Bone marrow (tissue), 2 donors: ENCODE results near the gene SIRT3.
A peak's percentile ranks its signal among the peaks of the same experiment; 100 is the strongest.

Experiments used
- DNase-seq, 2 donors: peaks; one replicate each; lab custom pipeline; 2025; lab: John Stamatoyannopoulos, UW

The SIRT3 gene

GRCh38 chr11:235997-236773, at the start of gene SIRT3:
Gene SIRT3, minus strand, starts transcription at chr11:236342. Its CDS starts 14 bp downstream, at chr11:236328.
- peak; percentile 56 to 89 for DNase-seq

DNA sequence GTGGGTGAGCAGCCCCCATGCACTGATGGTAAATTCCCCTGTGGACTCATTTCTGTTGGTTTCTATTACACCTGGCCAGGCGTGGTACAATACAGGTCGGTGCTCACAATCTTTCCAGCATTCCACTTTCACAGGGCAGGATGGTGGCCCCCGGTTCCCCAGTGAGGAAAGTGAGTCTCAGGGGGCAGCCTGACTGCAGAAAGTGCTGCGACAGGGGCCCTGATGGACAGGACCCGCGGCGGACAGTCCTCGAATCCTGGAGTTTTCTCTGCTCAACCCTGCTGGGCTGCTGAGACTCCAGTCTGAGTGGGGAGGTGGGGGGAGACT, 49.7 kb upstream of the SIRT3 start:
- DNase-seq = no peak

- DNase-seq = no peak
These were observed 49.1 kb upstream of the SIRT3 start for GRCh38 chr11:285021-285893.

DNA sequence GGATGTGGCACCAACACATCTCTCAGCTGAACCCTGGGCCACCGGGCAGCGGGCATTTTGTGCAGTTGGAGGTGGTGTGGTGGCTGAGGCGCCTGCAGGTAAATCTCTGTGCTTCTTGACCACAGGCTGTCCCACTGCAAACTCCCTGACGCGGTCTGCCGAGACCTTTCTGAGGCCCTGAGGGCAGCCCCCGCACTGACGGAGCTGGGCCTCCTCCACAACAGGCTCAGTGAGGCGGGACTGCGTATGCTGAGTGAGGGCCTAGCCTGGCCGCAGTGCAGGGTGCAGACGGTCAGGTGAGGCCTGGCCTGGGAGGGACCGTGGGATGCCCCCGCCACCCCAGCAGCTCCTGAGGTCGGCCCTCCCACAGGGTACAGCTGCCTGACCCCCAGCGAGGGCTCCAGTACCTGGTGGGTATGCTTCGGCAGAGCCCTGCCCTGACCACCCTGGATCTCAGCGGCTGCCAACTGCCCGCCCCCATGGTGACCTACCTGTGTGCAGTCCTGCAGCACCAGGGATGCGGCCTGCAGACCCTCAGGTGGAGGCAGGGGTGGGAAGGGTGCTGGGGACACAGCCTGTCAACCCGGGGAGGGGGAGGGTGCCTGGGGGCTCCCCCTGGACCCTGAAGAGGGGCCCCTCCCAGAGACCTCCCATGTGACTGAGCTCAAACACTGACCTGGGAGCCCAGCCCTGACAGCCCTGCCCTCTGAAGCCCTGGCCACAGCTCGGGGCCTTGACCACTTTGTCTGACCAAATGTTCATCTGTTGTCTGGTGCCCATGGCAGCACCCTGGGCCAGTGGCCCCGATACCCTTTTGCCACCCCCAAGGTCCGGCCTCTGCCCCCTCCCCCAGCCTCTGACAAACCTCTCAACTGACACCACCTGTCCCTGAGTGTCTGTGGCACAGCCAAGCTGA, 48.2 kb upstream of the SIRT3 start:
- DNase-seq = no peak

DNA sequence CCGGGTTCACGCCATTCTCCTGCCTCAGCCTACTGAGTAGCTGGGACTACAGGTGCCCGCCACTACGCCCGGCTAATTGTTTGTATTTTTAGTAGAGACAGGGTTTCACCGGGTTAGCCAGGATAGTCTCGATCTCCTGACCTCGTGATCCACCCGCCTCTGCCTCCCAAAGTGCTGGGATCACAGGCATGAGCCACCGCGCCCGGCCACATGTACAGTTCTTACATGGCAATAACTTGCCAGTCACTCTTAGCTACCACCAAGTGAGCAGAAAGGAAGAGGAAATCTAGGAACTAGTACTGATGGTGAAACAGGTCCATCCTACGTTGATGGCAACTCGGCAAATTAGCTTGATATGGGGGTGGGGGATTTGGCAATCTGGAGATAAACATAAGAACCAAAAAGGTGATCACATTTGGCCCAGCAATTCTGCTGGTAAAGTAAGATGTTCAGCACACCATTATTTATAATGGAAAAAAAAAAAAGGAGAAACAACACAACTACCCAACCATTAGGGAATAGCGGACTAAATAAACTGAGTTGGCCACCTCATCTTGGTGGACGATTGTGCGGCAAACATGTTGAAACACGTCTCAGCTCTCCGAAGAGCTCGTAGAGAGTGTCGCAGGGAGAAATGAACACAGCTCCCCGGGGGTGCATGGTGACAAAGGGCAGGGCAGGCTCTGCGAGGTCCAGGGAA, 47.4 kb upstream of the SIRT3 start:
- no peak for DNase-seq

- no peak for DNase-seq
These were observed 46.7 kb upstream of the SIRT3 start for GRCh38 chr11:282630-283360.

GRCh38 chr11:282171-282570, 46.0 kb upstream of the SIRT3 start:
- DNase-seq = no peak

GRCh38 chr11:281486-282161, 45.5 kb upstream of the SIRT3 start:
- no peak for DNase-seq

GRCh38 chr11:280706-281485, 44.8 kb upstream of the SIRT3 start:
- DNase-seq = no peak

- DNase-seq = no peak
These were observed 44.0 kb upstream of the SIRT3 start for GRCh38 chr11:279966-280705.

DNA sequence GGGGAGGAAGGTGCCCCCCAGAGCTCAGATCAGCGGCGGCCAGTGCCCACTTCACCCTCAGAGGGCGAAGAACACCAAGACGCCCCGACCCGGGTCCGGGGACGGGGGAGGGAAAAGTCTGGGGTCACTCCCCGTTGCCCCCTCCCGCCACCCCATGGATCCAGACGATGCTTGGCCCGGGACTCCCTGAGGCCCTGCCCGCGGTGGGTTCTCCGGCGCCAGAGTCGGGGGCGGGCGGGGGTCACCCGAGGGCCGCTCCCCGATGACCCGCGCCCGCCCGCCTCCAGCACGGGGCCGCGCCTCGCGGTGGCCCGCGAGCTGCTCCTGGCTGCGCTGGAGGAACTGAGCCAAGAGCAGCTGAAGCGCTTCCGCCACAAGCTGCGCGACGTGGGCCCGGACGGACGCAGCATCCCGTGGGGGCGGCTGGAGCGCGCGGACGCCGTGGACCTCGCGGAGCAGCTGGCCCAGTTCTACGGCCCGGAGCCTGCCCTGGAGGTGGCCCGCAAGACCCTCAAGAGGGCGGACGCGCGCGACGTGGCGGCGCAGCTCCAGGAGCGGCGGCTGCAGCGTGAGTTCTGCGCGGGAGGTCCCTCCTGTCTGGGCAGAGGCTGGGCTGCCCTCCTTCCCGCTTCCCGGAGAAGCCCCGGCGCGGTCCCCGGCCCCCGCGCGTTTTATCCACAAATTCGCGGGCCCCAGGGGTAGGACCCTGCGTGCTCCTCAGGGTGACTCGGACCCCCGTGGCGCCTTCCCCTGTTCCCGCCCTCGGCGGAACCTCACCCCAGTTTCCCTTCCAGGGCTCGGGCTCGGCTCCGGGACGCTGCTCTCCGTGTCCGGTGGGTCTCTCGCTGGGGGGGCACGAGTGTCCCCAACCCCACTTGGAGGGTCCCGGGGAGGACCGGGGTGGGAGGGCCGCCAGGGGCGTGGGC, 43.2 kb upstream of the SIRT3 start:
- DNase-seq = no peak

DNA sequence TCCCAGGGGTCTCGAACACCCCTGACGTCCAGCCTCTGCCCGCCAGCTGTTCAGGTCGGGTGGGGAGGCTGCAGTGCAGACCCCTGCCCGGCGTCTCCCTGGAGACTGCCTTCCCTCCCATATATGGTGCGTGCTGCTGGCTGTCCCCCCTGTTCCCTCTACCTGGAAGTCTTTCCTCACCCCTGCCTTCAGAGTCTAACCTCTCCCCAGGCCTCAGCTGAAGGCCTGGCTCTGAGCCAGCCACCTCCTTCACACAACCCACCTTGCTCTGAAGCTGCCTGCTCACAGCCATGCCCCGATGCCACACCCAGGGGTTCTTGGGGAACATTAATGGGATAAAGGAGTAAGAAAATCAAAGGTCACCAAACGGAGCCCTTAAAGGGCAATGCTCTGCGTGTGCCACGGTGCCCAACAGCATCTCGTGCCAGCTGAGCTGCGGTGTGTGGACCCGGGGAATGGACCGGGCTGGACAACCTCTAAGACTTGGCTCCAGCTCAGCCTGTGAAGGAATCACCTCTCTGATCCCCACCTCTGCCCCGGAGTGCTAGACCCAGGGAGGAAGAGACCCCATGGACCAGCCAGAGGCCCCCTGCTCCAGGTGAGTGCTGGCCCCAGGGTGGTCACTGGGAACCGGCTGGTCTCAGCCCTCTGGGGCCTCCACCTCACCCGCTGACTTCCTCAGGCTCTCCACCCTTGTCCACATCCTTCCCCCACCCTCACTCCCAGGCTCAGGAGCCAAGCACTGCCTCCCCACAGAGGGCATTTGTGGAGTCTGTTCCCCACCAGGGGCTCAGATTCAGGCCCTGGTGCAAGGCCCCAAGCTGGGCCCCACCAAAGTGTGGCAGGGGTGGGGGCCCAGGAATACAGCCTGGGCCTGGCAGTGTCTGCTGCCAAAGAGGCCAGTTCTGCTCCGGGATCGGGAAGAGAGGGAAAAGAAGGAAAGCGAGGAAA, 42.1 kb upstream of the SIRT3 start, which contains the start of gene NLRP6:
Gene NLRP6, plus strand, starts transcription at position 407 of the 951 bp plus-strand sequence. Its CDS starts 163 bp downstream, at position 570.
- no peak for DNase-seq

GRCh38 chr11:276219-276618, 40.1 kb upstream of the SIRT3 start:
- DNase-seq = no peak

- no peak for DNase-seq
These were observed 36.7 kb upstream of the SIRT3 start for GRCh38 chr11:272931-273198.

GRCh38 chr11:272195-272930, 36.2 kb upstream of the SIRT3 start:
- DNase-seq = no peak

DNA sequence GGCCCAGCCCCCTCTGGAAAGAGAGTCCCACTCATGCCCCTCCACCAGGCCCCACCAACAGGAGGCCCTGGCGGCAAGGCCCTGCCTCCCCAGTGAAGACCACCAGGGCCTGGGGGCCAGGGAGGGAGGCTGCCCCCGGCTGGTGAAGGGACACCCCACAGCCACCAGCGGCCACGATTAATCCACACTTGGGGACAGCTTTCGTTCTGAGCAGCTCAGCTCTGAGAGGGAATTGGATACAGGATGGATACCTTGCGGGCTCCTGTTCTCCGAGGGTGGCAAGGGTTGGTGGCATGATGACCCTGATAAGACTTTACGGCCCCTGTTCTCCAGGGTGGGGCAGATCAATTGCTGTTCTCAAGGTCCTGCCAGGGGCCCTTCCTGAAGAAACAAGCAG, 35.2 kb upstream of the SIRT3 start:
- no peak for DNase-seq
